ENCODE measurements around the gene RENBP. TPM values are rescaled to one million over a fixed set of nuclear protein-coding genes. Genes with fewer than 3 reads are reported as not detected.
A peak's percentile ranks its signal among the peaks of the same experiment; 100 is the strongest.

Gene RENBP
- total RNA-seq, 2 donors from 2014 or later: 12.0 to 17.5 TPM

GRCh38 chrX:153908219-153908860 is 36.1 kb downstream of the RENBP start:
- Mint-ChIP-seq H3K9me3 (peaks cover 56% of the 10 kb centered on the region), H3K4me3 (no peak overlapping the region), H3K27me3 (ENCODE audit: insufficient read depth) (no peaks in the 10 kb centered on the region), H3K27ac (no peak overlapping the region), H3K4me1 (peaks cover 5% of the 10 kb centered on the region), H3K36me3 (ENCODE audit: low read depth) (peaks cover 2% of the 10 kb centered on the region)
- Histone ChIP-seq H3K4me3 (ENCODE audit: low read length) (no peak overlapping the region), H3K36me3 (ENCODE audit: control insufficient read depth, insufficient read depth, low read length) (no peaks in the 10 kb centered on the region), H3K4me1 (ENCODE audit: control insufficient read depth, insufficient read depth, low read length) (no peaks in the 10 kb centered on the region), H3K9me3 (ENCODE audit: control insufficient read depth, low read length) (no peaks in the 10 kb centered on the region), H3K9ac (ENCODE audit: extremely low read depth, low read length, poor library complexity, severe bottlenecking) (no peak overlapping the region), H3K27me3 (ENCODE audit: control insufficient read depth, insufficient read depth, low read length, poor library complexity, severe bottlenecking) (no peaks in the 10 kb centered on the region), H3K27ac (ENCODE audit: low read depth, low read length) (no peak overlapping the region)
- 95 to 98% methylated on average over 6 to 23 of the region's 23 CpGs for WGBS, 2 experiments (ENCODE audit: insufficient coverage in 1 of 2, insufficient read length in 1 of 2)
- TF ChIP-seq, protein P1, sequence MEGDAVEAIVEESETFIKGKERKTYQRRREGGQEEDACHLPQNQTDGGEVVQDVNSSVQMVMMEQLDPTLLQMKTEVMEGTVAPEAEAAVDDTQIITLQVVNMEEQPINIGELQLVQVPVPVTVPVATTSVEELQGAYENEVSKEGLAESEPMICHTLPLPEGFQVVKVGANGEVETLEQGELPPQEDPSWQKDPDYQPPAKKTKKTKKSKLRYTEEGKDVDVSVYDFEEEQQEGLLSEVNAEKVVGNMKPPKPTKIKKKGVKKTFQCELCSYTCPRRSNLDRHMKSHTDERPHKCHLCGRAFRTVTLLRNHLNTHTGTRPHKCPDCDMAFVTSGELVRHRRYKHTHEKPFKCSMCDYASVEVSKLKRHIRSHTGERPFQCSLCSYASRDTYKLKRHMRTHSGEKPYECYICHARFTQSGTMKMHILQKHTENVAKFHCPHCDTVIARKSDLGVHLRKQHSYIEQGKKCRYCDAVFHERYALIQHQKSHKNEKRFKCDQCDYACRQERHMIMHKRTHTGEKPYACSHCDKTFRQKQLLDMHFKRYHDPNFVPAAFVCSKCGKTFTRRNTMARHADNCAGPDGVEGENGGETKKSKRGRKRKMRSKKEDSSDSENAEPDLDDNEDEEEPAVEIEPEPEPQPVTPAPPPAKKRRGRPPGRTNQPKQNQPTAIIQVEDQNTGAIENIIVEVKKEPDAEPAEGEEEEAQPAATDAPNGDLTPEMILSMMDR (conservative IDR thresholded peaks at IDR 0.05): no peak
- DNase-seq: peak; percentile 22

- Mint-ChIP-seq H3K9me3 (peaks cover 61% of the 10 kb centered on the region), H3K27me3 (ENCODE audit: insufficient read depth) (no peaks in the 10 kb centered on the region), H3K4me3 (no peak overlapping the region), H3K4me1 (peaks cover 5% of the 10 kb centered on the region), H3K36me3 (ENCODE audit: low read depth) (peaks cover 2% of the 10 kb centered on the region), H3K27ac (no peak overlapping the region)
- Histone ChIP-seq H3K27ac (ENCODE audit: low read depth, low read length) (no peak overlapping the region), H3K4me1 (ENCODE audit: control insufficient read depth, insufficient read depth, low read length) (no peaks in the 10 kb centered on the region), H3K9ac (ENCODE audit: extremely low read depth, low read length, poor library complexity, severe bottlenecking) (no peak overlapping the region), H3K9me3 (ENCODE audit: control insufficient read depth, low read length) (no peaks in the 10 kb centered on the region), H3K4me3 (ENCODE audit: low read length) (no peak overlapping the region), H3K36me3 (ENCODE audit: control insufficient read depth, insufficient read depth, low read length) (no peaks in the 10 kb centered on the region), H3K27me3 (ENCODE audit: control insufficient read depth, insufficient read depth, low read length, poor library complexity, severe bottlenecking) (no peaks in the 10 kb centered on the region)
- WGBS, 2 experiments (ENCODE audit: insufficient coverage in 1 of 2, insufficient read length in 1 of 2): 91 to 93% methylated on average over 3 to 12 of the region's 12 CpGs
- peak; percentile 26 for DNase-seq
- TF ChIP-seq, protein P1 (conservative IDR thresholded peaks at IDR 0.05): no peak
Observed at GRCh38 chrX:153907456-153907855, 37.0 kb downstream of the RENBP start.

DNA sequence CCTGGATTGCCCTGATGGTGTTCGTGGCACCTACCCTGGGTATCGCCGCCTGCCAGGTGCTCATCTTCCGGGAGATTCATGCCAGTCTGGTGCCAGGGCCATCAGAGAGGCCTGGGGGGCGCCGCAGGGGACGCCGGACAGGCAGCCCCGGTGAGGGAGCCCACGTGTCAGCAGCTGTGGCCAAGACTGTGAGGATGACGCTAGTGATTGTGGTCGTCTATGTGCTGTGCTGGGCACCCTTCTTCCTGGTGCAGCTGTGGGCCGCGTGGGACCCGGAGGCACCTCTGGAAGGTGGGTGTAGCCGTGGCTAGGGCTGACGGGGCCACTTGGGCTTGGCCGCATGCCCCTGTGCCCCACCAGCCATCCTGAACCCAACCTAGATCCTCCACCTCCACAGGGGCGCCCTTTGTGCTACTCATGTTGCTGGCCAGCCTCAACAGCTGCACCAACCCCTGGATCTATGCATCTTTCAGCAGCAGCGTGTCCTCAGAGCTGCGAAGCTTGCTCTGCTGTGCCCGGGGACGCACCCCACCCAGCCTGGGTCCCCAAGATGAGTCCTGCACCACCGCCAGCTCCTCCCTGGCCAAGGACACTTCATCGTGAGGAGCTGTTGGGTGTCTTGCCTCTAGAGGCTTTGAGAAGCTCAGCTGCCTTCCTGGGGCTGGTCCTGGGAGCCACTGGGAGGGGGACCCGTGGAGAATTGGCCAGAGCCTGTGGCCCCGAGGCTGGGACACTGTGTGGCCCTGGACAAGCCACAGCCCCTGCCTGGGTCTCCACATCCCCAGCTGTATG is 38.1 kb downstream of the RENBP start:
- Histone ChIP-seq H3K9ac (ENCODE audit: extremely low read depth, low read length, poor library complexity, severe bottlenecking) (no peak overlapping the region), H3K27ac (ENCODE audit: low read depth, low read length) (no peak overlapping the region), H3K27me3 (ENCODE audit: control insufficient read depth, insufficient read depth, low read length, poor library complexity, severe bottlenecking) (no peaks in the 10 kb centered on the region), H3K4me1 (ENCODE audit: control insufficient read depth, insufficient read depth, low read length) (no peaks in the 10 kb centered on the region), H3K9me3 (ENCODE audit: control insufficient read depth, low read length) (no peaks in the 10 kb centered on the region), H3K4me3 (ENCODE audit: low read length) (no peak overlapping the region), H3K36me3 (ENCODE audit: control insufficient read depth, insufficient read depth, low read length) (no peaks in the 10 kb centered on the region)
- Mint-ChIP-seq H3K36me3 (ENCODE audit: low read depth) (peaks cover 2% of the 10 kb centered on the region), H3K9me3 (peaks cover 61% of the 10 kb centered on the region), H3K27ac (no peak overlapping the region), H3K4me1 (peaks cover 7% of the 10 kb centered on the region), H3K27me3 (ENCODE audit: insufficient read depth) (no peaks in the 10 kb centered on the region), H3K4me3 (no peak overlapping the region)
- peak; percentile 29 for DNase-seq
- TF ChIP-seq, protein P1 (conservative IDR thresholded peaks at IDR 0.05): no peak
- WGBS, 2 experiments (ENCODE audit: insufficient coverage in 1 of 2, insufficient read length in 1 of 2): 91 to 96% methylated on average over 8 to 27 of the region's 27 CpGs
